IPS-18a (cell line): ENCODE data around the gene GIGYF2.

ENCODE experiments used
- H3K27ac ChIP-seq: one replicate; pipeline ENCODE4 v1.5.1; 2013; ENCODE audit warnings: low read length
- H3K27me3 ChIP-seq: one replicate; pipeline ENCODE4 v1.6.1; 2013; ENCODE audit warnings: mild to moderate bottlenecking, low read length; ENCODE audit not compliant: control insufficient read depth, insufficient read depth
- H3K36me3 ChIP-seq: one replicate; pipeline ENCODE4 v1.6.1; 2013; ENCODE audit warnings: low read depth, low read length; ENCODE audit not compliant: control insufficient read depth
- H3K4me1 ChIP-seq: one replicate; pipeline ENCODE4 v1.6.1; 2013; ENCODE audit warnings: low read depth, low read length; ENCODE audit not compliant: control insufficient read depth
- H3K4me3 ChIP-seq: one replicate; pipeline ENCODE4 v1.5.1; 2013; ENCODE audit warnings: low read length
- H3K9ac ChIP-seq: one replicate; pipeline ENCODE4 v1.6.1; 2013; ENCODE audit warnings: mild to moderate bottlenecking, low read length, moderate library complexity
- H3K9me3 ChIP-seq: one replicate; pipeline ENCODE4 v1.6.1; 2013; ENCODE audit warnings: low read depth, low read length; ENCODE audit not compliant: control insufficient read depth

The GIGYF2 gene

GRCh38 chr2:232816657-232817056, 119.5 kb downstream of the GIGYF2 start:
- Histone ChIP-seq H3K27me3 (no peaks in the 10 kb centered on the region), H3K9ac (no peak overlapping the region), H3K4me3 (no peak overlapping the region), H3K4me1 (peaks cover 4% of the 10 kb centered on the region), H3K9me3 (no peaks in the 10 kb centered on the region), H3K27ac (no peak overlapping the region), H3K36me3 (peaks cover 61% of the 10 kb centered on the region)

- H3K36me3 ChIP-seq: peaks cover 53% of the 10 kb centered on the region
Measured at GRCh38 chr2:232817756-232818155, 120.6 kb downstream of the GIGYF2 start.

GRCh38 chr2:232829988-232830387, 132.9 kb downstream of the GIGYF2 start:
- no peaks in the 10 kb centered on the region for H3K9me3 ChIP-seq
- H3K27me3 ChIP-seq: no peaks in the 10 kb centered on the region
- H3K27ac ChIP-seq: no peak overlapping the region
- H3K4me3 ChIP-seq: no peak overlapping the region
- no peaks in the 10 kb centered on the region for H3K4me1 ChIP-seq
- peaks cover 38% of the 10 kb centered on the region for H3K36me3 ChIP-seq
- H3K9ac ChIP-seq: no peak overlapping the region

More at GRCh38 chr2:232817756-232818155, 120.6 kb downstream of the GIGYF2 start:
- peaks cover 4% of the 10 kb centered on the region for H3K4me1 ChIP-seq
- no peaks in the 10 kb centered on the region for H3K9me3 ChIP-seq
- no peak overlapping the region for H3K4me3 ChIP-seq
- no peaks in the 10 kb centered on the region for H3K27me3 ChIP-seq
- H3K9ac ChIP-seq: no peak overlapping the region
- H3K27ac ChIP-seq: no peak overlapping the region

GRCh38 chr2:232831496-232831895, 134.4 kb downstream of the GIGYF2 start:
- Histone ChIP-seq H3K9me3 (no peaks in the 10 kb centered on the region), H3K27ac (no peak overlapping the region), H3K9ac (no peak overlapping the region), H3K27me3 (no peaks in the 10 kb centered on the region), H3K4me3 (no peak overlapping the region), H3K4me1 (no peaks in the 10 kb centered on the region), H3K36me3 (peaks cover 40% of the 10 kb centered on the region)

- Histone ChIP-seq H3K4me1 (no peaks in the 10 kb centered on the region), H3K36me3 (peaks cover 51% of the 10 kb centered on the region), H3K4me3 (no peak overlapping the region), H3K9me3 (no peaks in the 10 kb centered on the region), H3K9ac (no peak overlapping the region), H3K27ac (no peak overlapping the region), H3K27me3 (no peaks in the 10 kb centered on the region)
Measured at GRCh38 chr2:232833830-232834229, 136.7 kb downstream of the GIGYF2 start.

GRCh38 chr2:232835687-232836208, 138.6 kb downstream of the GIGYF2 start:
- H3K27me3 ChIP-seq: no peaks in the 10 kb centered on the region
- H3K4me1 ChIP-seq: no peaks in the 10 kb centered on the region
- H3K27ac ChIP-seq: no peak overlapping the region
- no peak overlapping the region for H3K9ac ChIP-seq
- H3K4me3 ChIP-seq: no peak overlapping the region
- H3K36me3 ChIP-seq: peaks cover 68% of the 10 kb centered on the region
- no peaks in the 10 kb centered on the region for H3K9me3 ChIP-seq

GRCh38 chr2:232836934-232837333, 139.8 kb downstream of the GIGYF2 start:
- H3K9ac ChIP-seq: no peak overlapping the region
- H3K4me3 ChIP-seq: no peak overlapping the region
- no peaks in the 10 kb centered on the region for H3K27me3 ChIP-seq
- H3K27ac ChIP-seq: no peak overlapping the region
- no peaks in the 10 kb centered on the region for H3K4me1 ChIP-seq
- H3K36me3 ChIP-seq: peaks cover 64% of the 10 kb centered on the region
- H3K9me3 ChIP-seq: no peaks in the 10 kb centered on the region

GRCh38 chr2:232838406-232838874, 141.3 kb downstream of the GIGYF2 start:
- no peak overlapping the region for H3K9ac ChIP-seq
- H3K27ac ChIP-seq: no peak overlapping the region
- H3K27me3 ChIP-seq: no peaks in the 10 kb centered on the region
- no peaks in the 10 kb centered on the region for H3K4me1 ChIP-seq
- no peaks in the 10 kb centered on the region for H3K9me3 ChIP-seq
- peaks cover 57% of the 10 kb centered on the region for H3K36me3 ChIP-seq
- no peak overlapping the region for H3K4me3 ChIP-seq

GRCh38 chr2:232839411-232840079, 142.4 kb downstream of the GIGYF2 start:
- peaks cover 56% of the 10 kb centered on the region for H3K36me3 ChIP-seq
- no peak overlapping the region for H3K9ac ChIP-seq
- no peaks in the 10 kb centered on the region for H3K9me3 ChIP-seq
- no peaks in the 10 kb centered on the region for H3K27me3 ChIP-seq
- no peak overlapping the region for H3K4me3 ChIP-seq
- H3K4me1 ChIP-seq: no peaks in the 10 kb centered on the region
- H3K27ac ChIP-seq: no peak overlapping the region

GRCh38 chr2:232842689-232843088, 145.6 kb downstream of the GIGYF2 start:
- peaks cover 67% of the 10 kb centered on the region for H3K36me3 ChIP-seq
- no peaks in the 10 kb centered on the region for H3K4me1 ChIP-seq

GRCh38 chr2:232843834-232844233, 146.7 kb downstream of the GIGYF2 start:
- H3K4me1 ChIP-seq: no peaks in the 10 kb centered on the region
- H3K27ac ChIP-seq: no peak overlapping the region
- peaks cover 74% of the 10 kb centered on the region for H3K36me3 ChIP-seq
- no peak overlapping the region for H3K4me3 ChIP-seq
- H3K9ac ChIP-seq: no peak overlapping the region
- no peaks in the 10 kb centered on the region for H3K27me3 ChIP-seq
- H3K9me3 ChIP-seq: no peaks in the 10 kb centered on the region

More at GRCh38 chr2:232842689-232843088, 145.6 kb downstream of the GIGYF2 start:
- H3K27me3 ChIP-seq: no peaks in the 10 kb centered on the region
- no peak overlapping the region for H3K4me3 ChIP-seq
- no peak overlapping the region for H3K27ac ChIP-seq
- H3K9ac ChIP-seq: no peak overlapping the region
- no peaks in the 10 kb centered on the region for H3K9me3 ChIP-seq

GRCh38 chr2:232846055-232846454, 148.9 kb downstream of the GIGYF2 start:
- peaks cover 75% of the 10 kb centered on the region for H3K36me3 ChIP-seq
- H3K4me1 ChIP-seq: no peaks in the 10 kb centered on the region
- no peak overlapping the region for H3K27ac ChIP-seq
- no peak overlapping the region for H3K9ac ChIP-seq
- H3K9me3 ChIP-seq: no peaks in the 10 kb centered on the region
- no peaks in the 10 kb centered on the region for H3K27me3 ChIP-seq
- H3K4me3 ChIP-seq: no peak overlapping the region
